ENCODE measurements around the gene SLC50A1.

The SLC50A1 gene

DNA sequence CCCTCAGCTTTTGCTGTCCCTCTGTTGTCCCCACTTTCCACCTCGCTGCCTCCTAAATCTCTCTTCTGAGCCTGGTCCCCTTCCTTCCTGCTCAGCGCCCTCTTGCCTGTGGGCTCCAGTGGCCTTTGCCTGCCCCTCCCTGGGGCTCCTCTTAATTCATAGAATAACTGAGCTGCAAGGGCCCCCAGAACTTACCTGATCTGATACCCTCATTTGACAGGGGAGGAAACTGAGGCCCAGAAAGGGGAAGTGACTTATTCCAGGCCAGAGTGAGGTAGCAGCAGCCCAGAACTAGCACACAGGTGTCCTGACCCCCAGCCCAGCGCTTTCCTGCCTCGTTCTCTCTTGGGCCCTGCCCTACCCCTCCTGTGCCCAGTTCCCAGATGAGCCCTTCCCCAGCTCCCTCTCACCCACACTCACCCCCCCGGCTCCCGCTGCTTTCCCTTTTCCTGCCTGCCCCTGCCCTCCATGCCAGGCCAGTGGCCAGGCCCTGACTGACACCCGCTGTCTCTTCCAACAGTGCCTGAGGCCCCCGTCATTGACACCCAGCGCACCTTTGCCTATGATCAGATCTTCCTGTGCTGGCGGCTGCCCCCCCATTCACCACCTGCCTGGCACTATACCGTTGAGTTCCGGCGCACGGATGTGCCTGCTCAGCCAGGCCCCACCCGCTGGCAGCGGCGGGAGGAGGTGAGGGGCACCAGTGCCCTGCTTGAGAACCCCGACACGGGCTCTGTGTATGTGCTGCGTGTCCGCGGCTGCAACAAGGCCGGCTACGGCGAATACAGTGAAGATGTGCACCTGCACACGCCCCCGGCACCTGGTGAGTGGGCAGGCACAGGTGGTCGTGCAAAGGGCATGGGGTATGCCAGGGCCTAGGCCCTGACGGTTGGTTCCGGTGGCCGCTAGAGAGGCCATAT, 43.7 kb downstream of the SLC50A1 start:
- TF ChIP-seq, protein P1, sequence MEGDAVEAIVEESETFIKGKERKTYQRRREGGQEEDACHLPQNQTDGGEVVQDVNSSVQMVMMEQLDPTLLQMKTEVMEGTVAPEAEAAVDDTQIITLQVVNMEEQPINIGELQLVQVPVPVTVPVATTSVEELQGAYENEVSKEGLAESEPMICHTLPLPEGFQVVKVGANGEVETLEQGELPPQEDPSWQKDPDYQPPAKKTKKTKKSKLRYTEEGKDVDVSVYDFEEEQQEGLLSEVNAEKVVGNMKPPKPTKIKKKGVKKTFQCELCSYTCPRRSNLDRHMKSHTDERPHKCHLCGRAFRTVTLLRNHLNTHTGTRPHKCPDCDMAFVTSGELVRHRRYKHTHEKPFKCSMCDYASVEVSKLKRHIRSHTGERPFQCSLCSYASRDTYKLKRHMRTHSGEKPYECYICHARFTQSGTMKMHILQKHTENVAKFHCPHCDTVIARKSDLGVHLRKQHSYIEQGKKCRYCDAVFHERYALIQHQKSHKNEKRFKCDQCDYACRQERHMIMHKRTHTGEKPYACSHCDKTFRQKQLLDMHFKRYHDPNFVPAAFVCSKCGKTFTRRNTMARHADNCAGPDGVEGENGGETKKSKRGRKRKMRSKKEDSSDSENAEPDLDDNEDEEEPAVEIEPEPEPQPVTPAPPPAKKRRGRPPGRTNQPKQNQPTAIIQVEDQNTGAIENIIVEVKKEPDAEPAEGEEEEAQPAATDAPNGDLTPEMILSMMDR (IDR thresholded peaks at IDR 0.05; ENCODE audit: extremely low read depth, insufficient read depth, missing control alignments): no peak

DNA sequence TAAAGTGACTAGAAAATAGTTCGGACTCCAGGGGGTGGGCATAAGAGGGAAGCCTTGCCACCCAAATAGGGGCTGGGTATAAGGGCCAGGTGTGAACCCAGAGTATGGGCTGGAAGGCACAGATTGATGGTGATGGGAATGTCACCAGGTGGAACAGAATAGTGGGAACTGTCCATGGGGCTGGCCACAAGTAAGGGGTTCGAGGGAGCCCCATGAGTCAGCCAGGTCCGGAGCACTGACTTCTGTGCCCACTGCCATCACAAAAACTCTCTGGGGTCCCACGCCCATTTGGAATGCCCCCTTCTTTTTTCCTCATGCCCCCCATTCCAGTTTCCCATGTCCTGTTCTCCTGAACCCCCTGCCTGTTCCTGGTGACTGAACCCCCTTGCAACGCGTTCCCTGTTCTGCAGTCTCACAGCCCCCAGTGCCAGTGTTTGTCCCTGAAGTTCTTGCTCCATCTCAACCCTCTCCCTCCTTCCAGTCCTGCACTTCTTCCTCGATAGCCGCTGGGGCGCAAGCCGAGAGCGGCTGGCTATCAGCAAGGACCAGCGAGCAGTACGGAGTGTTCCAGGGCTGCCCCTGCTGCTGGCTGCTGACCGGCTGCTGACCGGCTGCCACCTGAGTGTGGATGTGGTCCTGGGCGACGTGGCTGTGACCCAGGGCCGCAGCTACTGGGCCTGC, 45.9 kb downstream of the SLC50A1 start:
- DNase-seq (ENCODE audit: low spot score): no peak
- TF ChIP-seq, protein P1 (IDR thresholded peaks at IDR 0.05; ENCODE audit: extremely low read depth, insufficient read depth, missing control alignments): no peak
- in situ Hi-C loops (cut with MboI; ENCODE audit: low pct_unique_long_range_greater_than_20kb, low sequenced_read_pairs, unreplicated experiment): no loop called here

More for the DNA sequence above, 43.7 kb downstream of the SLC50A1 start:
- no peak for DNase-seq (ENCODE audit: low spot score)
- in situ Hi-C loops (cut with MboI; ENCODE audit: low pct_unique_long_range_greater_than_20kb, low sequenced_read_pairs, unreplicated experiment): no loop called here

DNA sequence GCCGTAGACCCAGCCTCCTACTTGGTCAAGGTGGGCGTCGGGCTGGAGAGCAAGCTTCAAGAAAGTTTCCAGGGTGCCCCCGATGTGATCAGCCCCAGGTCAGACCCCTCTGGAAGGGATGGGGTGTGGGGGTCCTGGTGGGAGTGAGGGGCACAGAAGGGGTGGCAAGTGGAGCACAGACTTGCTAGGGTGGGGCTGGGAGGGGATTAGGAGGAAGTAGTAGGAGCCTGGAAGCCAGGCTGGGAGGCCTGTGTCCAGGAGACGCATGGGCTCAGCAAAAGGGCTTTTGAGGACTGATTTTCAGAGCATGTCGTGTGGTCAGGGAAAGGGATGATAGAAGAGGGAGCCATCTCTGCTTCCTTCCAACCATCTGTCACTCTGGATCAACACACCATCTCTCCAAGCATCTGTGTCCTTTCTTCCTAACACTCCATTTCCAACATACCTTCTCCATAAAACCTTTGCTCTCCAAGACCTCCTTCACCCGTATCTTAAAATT, 46.4 kb downstream of the SLC50A1 start:
- TF ChIP-seq, protein P1 (IDR thresholded peaks at IDR 0.05; ENCODE audit: extremely low read depth, insufficient read depth, missing control alignments): no peak
- in situ Hi-C loops (cut with MboI; ENCODE audit: low pct_unique_long_range_greater_than_20kb, low sequenced_read_pairs, unreplicated experiment): no loop called here
- DNase-seq (ENCODE audit: low spot score): no peak

DNA sequence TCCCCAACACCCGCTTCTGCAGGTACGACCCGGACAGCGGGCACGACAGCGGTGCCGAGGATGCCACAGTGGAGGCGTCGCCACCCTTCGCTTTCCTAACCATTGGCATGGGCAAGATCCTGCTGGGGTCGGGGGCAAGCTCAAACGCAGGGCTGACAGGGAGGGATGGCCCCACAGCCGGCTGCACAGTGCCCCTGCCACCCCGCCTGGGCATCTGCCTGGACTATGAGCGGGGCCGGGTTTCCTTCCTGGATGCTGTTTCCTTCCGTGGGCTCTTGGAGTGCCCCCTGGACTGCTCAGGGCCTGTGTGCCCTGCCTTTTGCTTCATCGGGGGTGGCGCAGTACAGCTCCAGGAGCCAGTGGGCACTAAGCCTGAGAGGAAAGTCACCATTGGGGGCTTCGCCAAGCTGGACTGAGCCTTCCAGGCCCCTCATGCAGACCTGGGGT, 48.1 kb downstream of the SLC50A1 start:
- DNase-seq (ENCODE audit: low spot score): no peak
- TF ChIP-seq, protein P1 (IDR thresholded peaks at IDR 0.05; ENCODE audit: extremely low read depth, insufficient read depth, missing control alignments): no peak
- in situ Hi-C loops (cut with MboI; ENCODE audit: low pct_unique_long_range_greater_than_20kb, low sequenced_read_pairs, unreplicated experiment): no loop called here

DNA sequence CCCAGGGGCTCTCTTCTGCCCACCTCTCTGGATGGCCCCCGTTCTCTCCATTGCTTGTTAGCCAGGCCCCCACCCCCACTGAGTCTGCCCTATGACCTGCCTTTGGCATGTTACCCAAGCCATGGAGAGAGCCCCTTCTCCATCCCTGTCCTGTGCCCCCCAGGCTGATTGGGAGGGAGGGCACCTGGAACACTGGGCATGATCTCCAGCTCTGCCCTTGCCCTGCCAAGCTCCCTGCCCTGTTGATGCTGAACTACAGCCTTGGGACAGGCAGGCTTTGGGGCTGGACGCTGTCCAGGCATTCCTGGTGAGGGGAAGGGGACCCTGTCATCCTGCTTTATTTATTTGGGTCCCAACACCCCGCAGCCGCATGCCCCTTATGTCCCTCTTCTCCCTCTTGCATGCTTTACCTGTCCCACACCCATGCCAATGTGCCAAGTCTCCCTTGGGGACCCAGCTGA, 48.7 kb downstream of the SLC50A1 start:
- TF ChIP-seq, protein P1 (IDR thresholded peaks at IDR 0.05; ENCODE audit: extremely low read depth, insufficient read depth, missing control alignments): no peak
- in situ Hi-C loops (cut with MboI; ENCODE audit: low pct_unique_long_range_greater_than_20kb, low sequenced_read_pairs, unreplicated experiment): no loop called here
- DNase-seq (ENCODE audit: low spot score): no peak
